GM12874 (cell line): Measurements from ENCODE around the gene MMS22L.

Experiments used
- TF ChIP-seq, protein P1 (sequence below): IDR thresholded peaks from 2 replicates; pipeline ENCODE4 v1.5.1; 2011; ENCODE audit warnings: low read depth, mild to moderate bottlenecking, control low read depth, low read length, moderate library complexity; ENCODE audit not compliant: insufficient read depth

Gene MMS22L

GRCh38 chr6:97100696-97101095 lies 182.3 kb downstream of the MMS22L start:
- TF ChIP-seq, protein P1, sequence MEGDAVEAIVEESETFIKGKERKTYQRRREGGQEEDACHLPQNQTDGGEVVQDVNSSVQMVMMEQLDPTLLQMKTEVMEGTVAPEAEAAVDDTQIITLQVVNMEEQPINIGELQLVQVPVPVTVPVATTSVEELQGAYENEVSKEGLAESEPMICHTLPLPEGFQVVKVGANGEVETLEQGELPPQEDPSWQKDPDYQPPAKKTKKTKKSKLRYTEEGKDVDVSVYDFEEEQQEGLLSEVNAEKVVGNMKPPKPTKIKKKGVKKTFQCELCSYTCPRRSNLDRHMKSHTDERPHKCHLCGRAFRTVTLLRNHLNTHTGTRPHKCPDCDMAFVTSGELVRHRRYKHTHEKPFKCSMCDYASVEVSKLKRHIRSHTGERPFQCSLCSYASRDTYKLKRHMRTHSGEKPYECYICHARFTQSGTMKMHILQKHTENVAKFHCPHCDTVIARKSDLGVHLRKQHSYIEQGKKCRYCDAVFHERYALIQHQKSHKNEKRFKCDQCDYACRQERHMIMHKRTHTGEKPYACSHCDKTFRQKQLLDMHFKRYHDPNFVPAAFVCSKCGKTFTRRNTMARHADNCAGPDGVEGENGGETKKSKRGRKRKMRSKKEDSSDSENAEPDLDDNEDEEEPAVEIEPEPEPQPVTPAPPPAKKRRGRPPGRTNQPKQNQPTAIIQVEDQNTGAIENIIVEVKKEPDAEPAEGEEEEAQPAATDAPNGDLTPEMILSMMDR: no peak

- TF ChIP-seq, protein P1: no peak
Measured at GRCh38 chr6:97097068-97098047, 185.7 kb downstream of the MMS22L start.

DNA sequence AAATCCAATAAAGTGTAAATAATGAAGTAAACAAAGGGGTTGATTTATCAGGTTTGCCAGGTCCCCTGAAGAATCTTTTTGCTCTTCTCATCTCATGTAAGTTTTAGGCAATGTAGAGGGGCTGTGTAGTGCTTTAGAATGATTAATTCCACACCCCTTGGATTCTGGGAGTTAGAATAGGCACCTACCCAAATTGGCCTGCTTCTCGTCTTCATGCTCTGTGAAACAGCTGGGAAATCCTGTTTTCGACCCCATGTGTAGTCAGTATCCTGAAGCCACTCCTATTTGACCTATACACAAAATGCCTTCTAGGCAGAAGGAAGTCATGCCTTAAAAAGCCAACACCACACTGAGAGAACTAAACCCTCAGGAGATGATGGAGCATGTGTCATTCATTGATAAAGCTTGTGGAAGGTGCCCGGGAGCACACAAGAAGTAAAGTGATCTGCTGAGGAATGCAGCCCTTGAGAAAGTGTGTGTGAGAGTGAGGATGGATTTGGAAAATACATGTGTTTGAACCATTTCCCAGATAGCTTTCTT lies 187.6 kb downstream of the MMS22L start:
- TF ChIP-seq, protein P1: no peak

- TF ChIP-seq, protein P1: no peak
Measured at GRCh38 chr6:97094376-97094775, 188.6 kb downstream of the MMS22L start.

DNA sequence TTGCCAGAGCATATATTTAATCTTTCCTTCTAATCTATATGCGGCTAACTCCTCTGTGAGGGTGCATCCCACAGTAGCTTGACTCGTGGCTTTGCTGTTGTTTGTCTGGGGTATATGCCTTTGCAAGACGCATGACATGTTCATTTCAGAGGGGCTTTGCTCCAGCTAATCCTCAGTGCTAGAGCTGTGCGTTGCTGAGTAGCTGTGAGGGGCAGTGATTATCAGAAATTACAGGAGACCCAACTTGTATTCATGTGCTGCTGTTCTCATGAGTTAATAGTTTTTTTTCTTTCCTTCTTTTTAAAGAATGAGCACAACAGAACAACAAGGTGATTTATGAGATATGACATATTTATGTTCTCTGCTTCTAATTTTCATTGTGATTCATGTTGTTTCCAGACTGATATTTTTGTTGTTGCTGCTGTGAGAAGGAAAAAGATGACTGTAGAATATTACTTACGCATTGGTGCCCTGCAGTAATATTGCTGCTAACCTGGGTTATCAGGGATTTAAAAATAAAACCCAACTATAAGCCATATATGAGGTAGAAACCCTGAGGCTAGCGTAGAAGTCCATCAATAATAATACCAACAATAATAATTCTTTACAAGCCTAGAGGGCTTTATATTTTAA lies 190.2 kb downstream of the MMS22L start:
- TF ChIP-seq, protein P1: no peak
